Activated CD4-positive, alpha-beta T cell treated with anti-CD3 and anti-CD28 coated beads, Interleukin-2, amount 50 U/mL, for 16 hours (primary cell): ENCODE measurements around the gene TLE2.

Source experiments
- DNase-seq: peaks from one replicate; pipeline ENCODE4 v3.0.0-alpha.2; 2020

The TLE2 gene

DNA sequence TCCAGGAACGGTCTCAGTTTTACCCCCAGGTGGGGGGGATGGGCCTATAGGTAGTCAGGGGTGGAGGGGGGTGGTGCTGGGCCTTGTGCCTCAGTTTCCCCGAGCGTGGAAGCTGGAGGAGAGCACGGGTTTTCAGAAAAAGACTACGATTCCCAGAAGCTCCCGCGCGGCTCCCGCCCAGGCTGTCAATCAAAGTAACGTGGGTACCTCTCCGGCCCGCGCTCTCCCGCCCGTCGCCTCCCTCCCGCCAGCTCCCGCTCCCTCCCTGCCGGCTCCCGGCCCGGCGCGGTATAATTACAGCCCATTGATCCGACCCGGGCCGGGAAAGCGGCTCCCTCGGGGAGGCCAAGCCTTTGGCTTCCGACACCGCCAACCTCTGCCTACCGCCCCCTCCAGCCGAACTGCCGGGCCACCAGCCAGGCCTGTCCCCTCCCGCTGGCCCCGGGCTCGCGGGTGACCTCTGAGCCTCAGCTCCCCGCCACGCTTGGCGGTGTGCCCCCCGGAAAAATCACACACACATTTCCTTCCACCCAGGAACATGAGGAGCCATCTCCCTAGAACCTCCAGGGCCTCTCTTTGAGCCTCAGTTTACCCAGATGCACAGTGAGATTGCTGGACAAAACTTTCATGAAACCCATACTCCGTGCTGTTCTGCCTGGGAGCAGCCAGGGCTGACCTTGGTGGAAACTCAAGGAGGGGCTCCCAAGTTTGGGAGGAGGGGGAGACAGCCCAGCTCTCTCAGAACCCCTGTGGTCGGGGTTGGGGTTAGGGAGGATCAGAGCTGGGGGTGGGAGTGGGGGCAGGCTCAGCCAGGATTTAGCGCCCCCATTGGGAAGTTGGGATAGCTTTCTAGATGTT lies 7.3 kb upstream of the TLE2 start:
- DNase-seq: peak; percentile 88

GRCh38 chr19:3035542-3036118 lies 6.5 kb upstream of the TLE2 start:
- peak; percentile 99 for DNase-seq

GRCh38 chr19:3034656-3035541 lies 5.8 kb upstream of the TLE2 start:
- peak; percentile 61 for DNase-seq

DNA sequence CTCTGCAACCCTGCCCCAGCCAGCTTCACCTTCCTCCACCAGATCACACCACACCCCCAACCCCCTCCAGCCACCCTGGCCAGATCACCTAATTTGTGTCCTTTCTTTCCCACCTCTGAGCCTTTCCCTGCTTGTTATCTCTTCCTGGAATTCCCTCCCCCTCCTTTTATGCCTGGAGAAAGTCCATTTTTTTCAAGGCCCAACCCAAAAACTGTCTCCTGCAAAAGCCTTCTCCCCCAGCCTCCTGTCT lies 5.3 kb upstream of the TLE2 start:
- DNase-seq: no peak

DNA sequence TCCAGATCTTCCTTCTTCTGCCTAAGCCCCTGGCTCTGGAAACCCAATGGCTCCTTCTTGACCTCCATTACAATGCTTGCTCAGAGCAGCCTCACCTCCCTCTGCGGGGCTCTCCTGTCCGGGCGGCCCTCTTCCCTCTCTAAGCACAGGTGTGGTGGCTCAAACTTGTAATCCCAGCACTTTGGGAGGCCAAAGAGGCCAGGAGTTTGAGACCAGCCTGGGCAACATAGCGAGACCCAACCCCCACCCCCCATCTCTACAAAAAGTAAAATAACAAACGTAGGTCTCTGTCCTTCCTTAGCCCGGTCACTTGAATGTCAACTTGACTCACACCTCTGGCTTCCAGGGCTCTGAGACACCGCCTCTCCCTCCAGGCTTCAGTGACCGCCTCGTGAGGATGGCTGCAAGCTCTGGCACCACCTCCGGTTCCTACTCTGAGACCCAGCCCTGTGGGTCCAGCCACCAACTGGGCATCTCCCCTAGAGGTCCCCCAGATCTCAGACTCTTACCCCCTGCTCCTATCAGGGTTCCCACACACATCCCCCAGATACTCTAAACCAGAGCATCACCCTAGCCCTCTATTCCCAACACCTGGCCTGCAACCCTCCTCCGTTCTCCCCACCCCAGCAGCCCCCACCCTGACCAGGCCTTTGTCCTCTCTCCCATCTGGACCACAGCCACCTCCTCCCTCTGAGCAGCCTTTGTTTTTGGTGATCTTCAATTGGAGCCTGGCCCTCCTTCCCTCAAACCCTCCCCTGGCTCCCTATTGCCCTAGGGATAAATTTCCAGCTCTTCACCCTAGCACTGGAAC lies 4.7 kb upstream of the TLE2 start:
- no peak for DNase-seq

DNA sequence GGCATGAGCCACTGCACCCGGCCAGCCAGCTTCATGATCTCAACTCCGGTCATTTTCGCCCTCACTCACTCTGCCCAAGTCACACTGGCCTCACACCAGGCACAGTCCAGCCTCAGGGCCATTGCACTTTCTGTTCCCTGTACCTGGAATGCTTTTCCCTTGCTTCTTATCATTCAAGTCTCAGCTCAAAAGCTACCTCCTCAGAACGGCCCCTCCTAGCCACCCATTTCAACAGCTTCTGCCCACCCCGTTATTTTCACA lies 2.5 kb upstream of the TLE2 start:
- DNase-seq: no peak

- DNase-seq: no peak
These were observed 595 bp downstream of the TLE2 start for GRCh38 chr19:3028305-3029064.

DNA sequence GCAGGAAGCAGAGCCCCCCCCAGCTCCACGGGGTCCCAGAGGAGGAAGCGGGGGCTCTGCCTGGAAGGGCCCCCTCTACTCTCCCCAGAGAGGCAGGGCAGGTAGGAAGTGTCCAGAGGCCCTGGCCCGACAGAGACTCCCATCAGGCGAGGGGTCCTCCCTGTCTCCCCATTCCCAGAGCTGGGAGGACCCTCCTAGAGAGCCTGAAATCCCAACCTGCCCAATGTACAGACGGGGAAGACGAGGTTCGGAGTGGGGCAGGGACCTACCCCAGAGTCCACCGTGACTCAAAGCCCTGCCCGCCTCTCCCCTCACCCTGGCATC lies 1.1 kb downstream of the TLE2 start:
- no peak for DNase-seq

DNA sequence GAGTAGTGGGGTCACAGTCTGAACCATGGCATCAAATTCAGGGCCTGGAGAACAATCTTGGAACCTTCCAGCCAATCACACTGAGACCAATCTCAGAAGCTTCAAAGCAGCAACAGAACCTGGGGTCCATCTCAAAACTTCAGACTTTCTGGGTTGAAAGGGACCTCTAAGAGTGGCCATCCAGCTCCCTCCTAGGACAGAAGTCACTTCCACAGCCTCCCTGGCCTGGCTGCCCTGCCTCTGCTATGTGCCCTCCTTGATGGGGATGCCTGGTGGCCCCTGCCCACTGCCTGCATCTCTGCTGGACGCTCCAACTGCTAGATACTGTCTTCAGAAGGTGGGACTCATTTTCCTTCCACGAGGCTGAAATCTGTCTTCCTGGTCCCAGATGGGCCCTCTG lies 1.8 kb downstream of the TLE2 start:
- no peak for DNase-seq

DNA sequence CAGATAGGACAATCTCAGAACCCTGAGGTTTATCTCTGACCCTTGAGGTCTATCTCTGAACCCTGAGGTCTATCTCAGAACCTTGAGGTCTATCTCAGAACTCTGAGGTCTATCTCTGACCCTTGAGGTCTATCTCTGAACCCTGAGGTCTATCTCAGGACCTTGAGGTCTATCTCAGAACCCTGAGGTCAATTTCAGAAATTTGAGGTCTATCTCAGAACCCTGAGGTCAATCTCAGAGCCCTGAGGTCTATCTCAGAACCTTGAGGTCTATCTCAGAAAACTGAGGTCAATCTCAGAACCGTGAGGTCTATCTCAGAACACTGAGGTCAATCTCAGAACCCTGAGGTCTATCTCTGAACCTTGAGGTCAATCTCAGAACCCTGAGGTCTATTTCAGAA lies 2.3 kb downstream of the TLE2 start:
- no peak for DNase-seq

DNA sequence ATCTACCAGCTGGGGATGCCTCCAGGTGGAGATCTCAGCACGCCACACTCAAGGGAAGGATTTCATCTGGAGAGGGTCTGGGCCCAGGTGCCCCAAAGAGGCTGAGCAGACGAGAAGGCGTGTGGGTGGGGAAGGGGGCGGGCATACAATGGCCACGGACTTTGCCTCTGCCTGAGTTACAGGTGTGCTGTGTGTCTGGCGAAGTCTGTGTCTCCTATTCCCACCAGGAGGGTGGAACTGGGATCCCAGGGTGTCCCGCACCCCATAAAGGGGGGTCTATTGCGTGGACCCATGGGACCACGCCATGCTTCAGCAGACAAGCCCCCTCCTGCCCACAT lies 3.6 kb downstream of the TLE2 start:
- no peak for DNase-seq

- peak; percentile 11 for DNase-seq
These were observed 4.1 kb downstream of the TLE2 start for GRCh38 chr19:3024870-3025548.

- peak; percentile 61 for DNase-seq
These were observed 4.6 kb downstream of the TLE2 start for GRCh38 chr19:3024509-3024869.

GRCh38 chr19:3020321-3020960 lies 8.6 kb downstream of the TLE2 start:
- DNase-seq: no peak

- no peak for DNase-seq
These were observed 9.7 kb downstream of the TLE2 start for GRCh38 chr19:3019211-3019854.

GRCh38 chr19:3017923-3018322 lies 11.2 kb downstream of the TLE2 start:
- no peak for DNase-seq

DNA sequence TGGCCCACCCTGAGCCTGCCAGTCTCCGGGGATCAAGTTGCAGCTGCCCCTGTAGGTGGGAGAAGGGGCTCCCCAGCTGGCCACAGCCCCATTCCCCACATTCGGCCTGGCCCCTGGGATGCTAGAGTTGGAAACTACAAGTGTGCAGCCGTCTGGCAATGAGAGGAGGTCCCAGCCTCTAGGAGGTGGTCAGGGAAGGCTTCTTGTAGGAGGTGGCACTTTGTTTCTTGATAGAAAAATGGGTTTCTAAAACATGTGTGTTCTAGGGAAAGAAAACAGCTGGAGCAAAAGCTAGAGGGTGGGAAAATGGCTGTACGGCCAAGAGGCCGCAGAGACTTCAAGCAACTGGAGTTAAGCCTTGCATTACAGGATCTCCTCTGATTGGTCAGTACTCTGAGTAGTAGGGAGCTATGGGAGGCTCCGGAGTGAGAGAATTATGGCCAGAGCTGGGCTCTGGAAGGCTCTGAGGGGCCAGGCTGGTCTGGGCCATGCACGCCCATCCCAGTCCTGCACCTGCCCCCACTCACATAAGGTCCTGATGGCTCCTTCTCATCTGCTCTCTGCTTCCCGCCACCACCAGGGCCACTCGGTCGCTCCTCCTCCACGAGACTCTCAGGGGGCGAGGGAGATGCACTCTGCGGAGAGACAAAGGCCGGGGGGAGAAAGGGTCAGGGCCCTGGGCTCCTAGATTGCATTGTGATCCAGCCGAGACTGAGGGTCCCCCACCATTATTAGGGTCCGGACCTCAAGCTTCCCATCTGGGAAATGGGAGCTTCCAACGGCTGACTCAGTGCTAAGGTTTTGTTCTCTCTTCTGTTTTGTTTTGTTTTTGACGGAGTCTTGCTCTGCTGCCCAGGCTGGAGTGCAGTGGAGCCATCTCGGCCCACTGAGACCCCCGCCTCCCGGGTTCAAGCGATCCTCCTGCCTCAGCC lies 13.7 kb downstream of the TLE2 start:
- DNase-seq: no peak

DNA sequence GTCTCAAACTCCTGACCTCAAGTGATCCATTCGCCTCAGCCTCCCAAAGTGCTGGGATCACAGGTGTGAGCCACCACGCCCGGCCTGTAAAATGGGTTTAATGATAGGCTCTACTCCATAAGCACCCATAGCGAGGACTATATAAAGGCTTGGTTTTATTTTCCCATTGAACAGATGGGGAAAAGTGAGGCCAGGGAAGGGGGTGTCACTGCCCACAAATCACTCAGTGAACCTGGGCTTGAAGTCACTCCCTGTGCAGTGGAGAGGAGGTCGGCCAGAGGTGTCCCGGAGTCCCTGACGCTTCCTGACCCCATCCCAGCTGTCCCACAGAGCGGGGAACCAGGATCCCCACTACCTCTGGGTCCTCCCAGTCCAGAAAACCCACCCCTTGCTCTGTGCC lies 14.9 kb downstream of the TLE2 start:
- no peak for DNase-seq

DNA sequence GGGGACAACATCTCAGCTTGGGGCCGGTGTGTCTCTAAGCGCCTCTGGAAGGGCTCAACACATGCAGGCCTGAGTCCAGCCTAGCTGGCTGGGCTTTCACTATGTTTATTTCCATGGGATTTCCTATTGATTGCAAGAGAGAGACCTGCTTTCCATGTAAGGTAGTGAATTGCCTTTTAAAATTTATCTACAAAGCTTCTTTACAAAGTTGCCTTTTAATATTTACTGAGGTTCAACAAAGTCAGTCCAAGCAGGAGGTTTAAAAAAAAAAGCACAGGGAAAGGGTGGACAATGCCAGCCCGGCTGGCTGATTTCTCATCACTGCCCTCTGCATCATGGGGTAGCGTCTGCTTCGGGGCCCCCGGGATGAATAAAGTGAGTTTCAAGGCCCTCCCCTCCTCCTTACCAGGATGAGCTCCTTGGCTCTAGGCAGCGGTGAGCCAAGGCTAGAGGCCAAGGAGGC lies 15.8 kb downstream of the TLE2 start:
- no peak for DNase-seq

DNA sequence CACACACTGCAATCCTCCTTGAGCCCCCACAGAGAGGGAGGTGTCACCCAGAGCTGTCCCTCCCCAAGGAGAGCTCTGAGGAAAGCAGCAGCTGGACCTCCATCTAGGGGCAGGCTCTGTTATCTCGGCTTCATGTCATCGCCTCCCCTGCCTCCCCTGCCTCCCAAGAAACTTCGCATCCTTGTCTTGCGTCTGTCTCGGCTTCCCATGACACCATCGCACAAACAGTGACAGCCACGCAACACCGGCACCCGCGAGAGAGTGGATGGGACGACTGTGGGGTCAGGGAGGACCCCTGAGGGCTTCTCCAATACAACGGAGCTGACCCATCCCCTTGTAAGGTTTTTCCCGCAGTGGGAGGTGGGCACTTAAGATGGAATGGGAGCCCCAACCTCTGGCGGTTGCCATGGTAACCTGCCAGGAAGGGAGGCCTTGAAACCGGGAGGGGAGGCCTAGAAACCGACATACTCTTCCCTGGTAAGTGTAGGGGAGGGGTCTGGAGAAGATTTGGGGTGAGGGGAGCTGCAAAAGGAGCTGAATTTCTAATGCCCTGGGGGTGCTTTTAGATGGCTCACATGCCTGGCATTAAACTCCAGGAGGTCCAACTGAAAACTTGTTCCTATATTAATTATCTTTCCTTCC lies 16.3 kb downstream of the TLE2 start:
- DNase-seq: no peak
